H1 (cell line): Measurements from ENCODE around the gene NFIA. TPM values are rescaled to one million over a fixed set of nuclear protein-coding genes. Genes with fewer than 3 reads are reported as not detected.

Experiments used
- NANOG ChIP-seq: IDR thresholded peaks from 2 replicates; pipeline ENCODE4 v1.6.1; 2011; ENCODE audit warnings: low read length, low read depth, mild to moderate bottlenecking, inconsistent platforms; ENCODE audit not compliant: insufficient read depth, poor library complexity, severe bottlenecking
- RBBP5 ChIP-seq: IDR thresholded peaks from 2 replicates; pipeline ENCODE4 v1.7.1; 2012; ENCODE audit warnings: low read depth, mild to moderate bottlenecking, inconsistent platforms, low read length, moderate library complexity, borderline replicate concordance
- SIN3A ChIP-seq, 2 experiments: IDR thresholded peaks in 1 of 2; conservative IDR thresholded peaks in 1 of 2; 2 replicates each; pipeline ENCODE4 v1.6.1; 2011 to 2012; ENCODE audit warnings: low read length in 2 of 2, improper control_type of control experiment in 1 of 2, low read depth in 1 of 2, mild to moderate bottlenecking in 1 of 2
- SUZ12 ChIP-seq: fragments of 200-600 bp; sonication (generic); IDR thresholded peaks from 2 replicates; pipeline ENCODE4 v1.6.1; 2012; ENCODE audit warnings: mild to moderate bottlenecking, inconsistent platforms, low read length, moderate library complexity, mixed read lengths
- polyA plus RNA-seq, 7 experiments: library from polyadenylated mRNA; depleted of rRNA in 3 of 7; stranded (reverse) in 5 of 7; unstranded in 2 of 7; fragments of >200 nt in 5 of 7; fragments of 200-250 nt in 2 of 7; gene quantifications; 1 replicate in 5 of 7; 2 replicates in 1 of 7; 4 replicates in 1 of 7; pipeline versions ENCODE4 v1.2.1 to v1.2.3, GENCODE V29; 2011 to 2013; ENCODE audit warnings: missing spikeins in 2 of 7, mixed read lengths in 2 of 7
- total RNA-seq: library from RNA; stranded (reverse); fragmentation: NEBNext Ultra II Directional; extraction: Animal tissue kit (Norgen Biotek cat#: 25700); gene quantifications from 2 replicates; pipeline ENCODE4 v1.2.1, GENCODE V29; 2021

NFIA gene
- total and polyA plus RNA-seq, 2 of the 8 experiments (the other 6 are each of a cell fraction or from before 2014, with no cell fraction given), result 1.8 to 2.3 TPM

- no peak for TF ChIP-seq NANOG
- TF ChIP-seq SIN3A (conservative IDR thresholded peaks at IDR 0.05 in 1 of 2, IDR thresholded peaks at IDR 0.05 in 1 of 2; ENCODE audit: low read depth in 1 of 2, low read length in 2 of 2), result no peak
- TF ChIP-seq RBBP5, result no peak
- TF ChIP-seq SUZ12, result no peak
Measured at GRCh38 chr1:61406467-61406866, 324.1 kb downstream of the NFIA start (continued).
